ENCODE data around the gene RAB4A.

RAB4A gene

GRCh38 chr1:229263254-229263653 lies 7.7 kb upstream of the RAB4A start:
- H3K4me3 ChIP-seq (ENCODE audit: low read length) = no peak overlapping the region
- H3K4me1 ChIP-seq (ENCODE audit: control insufficient read depth, insufficient read depth, low read length) = no peaks in the 10 kb centered on the region
- H3K9me3 ChIP-seq (ENCODE audit: control insufficient read depth, low read length) = no peaks in the 10 kb centered on the region
- H3K9ac ChIP-seq (ENCODE audit: low read length) = no peak overlapping the region
- no peaks in the 10 kb centered on the region for H3K27me3 ChIP-seq (ENCODE audit: control insufficient read depth, insufficient read depth, low read length)
- H3K36me3 ChIP-seq (ENCODE audit: control insufficient read depth, insufficient read depth, low read length) = no peaks in the 10 kb centered on the region

- Histone ChIP-seq H3K9me3 (ENCODE audit: control insufficient read depth, low read length) (no peaks in the 10 kb centered on the region), H3K4me1 (ENCODE audit: control insufficient read depth, insufficient read depth, low read length) (no peaks in the 10 kb centered on the region), H3K27me3 (ENCODE audit: control insufficient read depth, insufficient read depth, low read length) (no peaks in the 10 kb centered on the region), H3K36me3 (ENCODE audit: control insufficient read depth, insufficient read depth, low read length) (no peaks in the 10 kb centered on the region), H3K4me3 (ENCODE audit: low read length) (no peak overlapping the region), H3K9ac (ENCODE audit: low read length) (no peak overlapping the region)
These were observed 6.8 kb upstream of the RAB4A start for GRCh38 chr1:229264068-229264467.

GRCh38 chr1:229264487-229264886 lies 6.4 kb upstream of the RAB4A start:
- Histone ChIP-seq H3K9me3 (ENCODE audit: control insufficient read depth, low read length) (no peaks in the 10 kb centered on the region), H3K4me1 (ENCODE audit: control insufficient read depth, insufficient read depth, low read length) (no peaks in the 10 kb centered on the region), H3K36me3 (ENCODE audit: control insufficient read depth, insufficient read depth, low read length) (no peaks in the 10 kb centered on the region), H3K4me3 (ENCODE audit: low read length) (no peak overlapping the region), H3K9ac (ENCODE audit: low read length) (no peak overlapping the region), H3K27me3 (ENCODE audit: control insufficient read depth, insufficient read depth, low read length) (no peaks in the 10 kb centered on the region)

GRCh38 chr1:229266274-229266673 lies 4.6 kb upstream of the RAB4A start:
- Histone ChIP-seq H3K9ac (ENCODE audit: low read length) (no peak overlapping the region), H3K4me1 (ENCODE audit: control insufficient read depth, insufficient read depth, low read length) (peaks cover 7% of the 10 kb centered on the region), H3K9me3 (ENCODE audit: control insufficient read depth, low read length) (no peaks in the 10 kb centered on the region), H3K4me3 (ENCODE audit: low read length) (no peak overlapping the region), H3K36me3 (ENCODE audit: control insufficient read depth, insufficient read depth, low read length) (no peaks in the 10 kb centered on the region), H3K27me3 (ENCODE audit: control insufficient read depth, insufficient read depth, low read length) (no peaks in the 10 kb centered on the region)

GRCh38 chr1:229266832-229267500 lies 3.9 kb upstream of the RAB4A start:
- no peaks in the 10 kb centered on the region for H3K9me3 ChIP-seq (ENCODE audit: control insufficient read depth, low read length)
- H3K36me3 ChIP-seq (ENCODE audit: control insufficient read depth, insufficient read depth, low read length) = no peaks in the 10 kb centered on the region
- no peaks in the 10 kb centered on the region for H3K27me3 ChIP-seq (ENCODE audit: control insufficient read depth, insufficient read depth, low read length)
- H3K4me3 ChIP-seq (ENCODE audit: low read length) = no peak overlapping the region
- H3K9ac ChIP-seq (ENCODE audit: low read length) = no peak overlapping the region
- peaks cover 7% of the 10 kb centered on the region for H3K4me1 ChIP-seq (ENCODE audit: control insufficient read depth, insufficient read depth, low read length)

GRCh38 chr1:229268505-229268904 lies 2.4 kb upstream of the RAB4A start:
- no peak overlapping the region for H3K9ac ChIP-seq (ENCODE audit: low read length)
- no peaks in the 10 kb centered on the region for H3K36me3 ChIP-seq (ENCODE audit: control insufficient read depth, insufficient read depth, low read length)
- H3K4me3 ChIP-seq (ENCODE audit: low read length) = no peak overlapping the region
- no peaks in the 10 kb centered on the region for H3K9me3 ChIP-seq (ENCODE audit: control insufficient read depth, low read length)
- peaks cover 17% of the 10 kb centered on the region for H3K4me1 ChIP-seq (ENCODE audit: control insufficient read depth, insufficient read depth, low read length)
- no peaks in the 10 kb centered on the region for H3K27me3 ChIP-seq (ENCODE audit: control insufficient read depth, insufficient read depth, low read length)

- Histone ChIP-seq H3K36me3 (ENCODE audit: control insufficient read depth, insufficient read depth, low read length) (no peaks in the 10 kb centered on the region), H3K9me3 (ENCODE audit: control insufficient read depth, low read length) (no peaks in the 10 kb centered on the region), H3K4me3 (ENCODE audit: low read length) (peak overlapping the region; percentile 63), H3K9ac (ENCODE audit: low read length) (peak overlapping the region; percentile 72), H3K4me1 (ENCODE audit: control insufficient read depth, insufficient read depth, low read length) (peaks cover 25% of the 10 kb centered on the region), H3K27me3 (ENCODE audit: control insufficient read depth, insufficient read depth, low read length) (no peaks in the 10 kb centered on the region)
These were observed 693 bp downstream of the RAB4A start for GRCh38 chr1:229271448-229272159.

GRCh38 chr1:229272164-229273158 lies 1.6 kb downstream of the RAB4A start:
- Histone ChIP-seq H3K27me3 (ENCODE audit: control insufficient read depth, insufficient read depth, low read length) (no peaks in the 10 kb centered on the region), H3K9ac (ENCODE audit: low read length) (peak overlapping the region; percentile 72), H3K36me3 (ENCODE audit: control insufficient read depth, insufficient read depth, low read length) (no peaks in the 10 kb centered on the region), H3K4me3 (ENCODE audit: low read length) (peak overlapping the region; percentile 63), H3K4me1 (ENCODE audit: control insufficient read depth, insufficient read depth, low read length) (peaks cover 25% of the 10 kb centered on the region), H3K9me3 (ENCODE audit: control insufficient read depth, low read length) (no peaks in the 10 kb centered on the region)

GRCh38 chr1:229273507-229274232 lies 2.8 kb downstream of the RAB4A start:
- no peak overlapping the region for H3K4me3 ChIP-seq (ENCODE audit: low read length)
- H3K27me3 ChIP-seq (ENCODE audit: control insufficient read depth, insufficient read depth, low read length) = no peaks in the 10 kb centered on the region
- no peaks in the 10 kb centered on the region for H3K36me3 ChIP-seq (ENCODE audit: control insufficient read depth, insufficient read depth, low read length)
- H3K9me3 ChIP-seq (ENCODE audit: control insufficient read depth, low read length) = no peaks in the 10 kb centered on the region
- peaks cover 25% of the 10 kb centered on the region for H3K4me1 ChIP-seq (ENCODE audit: control insufficient read depth, insufficient read depth, low read length)
- H3K9ac ChIP-seq (ENCODE audit: low read length) = no peak overlapping the region

- Histone ChIP-seq H3K9me3 (ENCODE audit: control insufficient read depth, low read length) (no peaks in the 10 kb centered on the region), H3K27me3 (ENCODE audit: control insufficient read depth, insufficient read depth, low read length) (no peaks in the 10 kb centered on the region), H3K36me3 (ENCODE audit: control insufficient read depth, insufficient read depth, low read length) (no peaks in the 10 kb centered on the region), H3K9ac (ENCODE audit: low read length) (no peak overlapping the region), H3K4me3 (ENCODE audit: low read length) (no peak overlapping the region), H3K4me1 (ENCODE audit: control insufficient read depth, insufficient read depth, low read length) (peaks cover 29% of the 10 kb centered on the region)
These were observed 4.1 kb downstream of the RAB4A start for GRCh38 chr1:229275005-229275404.

- Histone ChIP-seq H3K4me3 (ENCODE audit: low read length) (no peak overlapping the region), H3K27me3 (ENCODE audit: control insufficient read depth, insufficient read depth, low read length) (no peaks in the 10 kb centered on the region), H3K4me1 (ENCODE audit: control insufficient read depth, insufficient read depth, low read length) (peaks cover 21% of the 10 kb centered on the region), H3K9ac (ENCODE audit: low read length) (no peak overlapping the region), H3K36me3 (ENCODE audit: control insufficient read depth, insufficient read depth, low read length) (no peaks in the 10 kb centered on the region), H3K9me3 (ENCODE audit: control insufficient read depth, low read length) (no peaks in the 10 kb centered on the region)
These were observed 7.3 kb downstream of the RAB4A start for GRCh38 chr1:229278120-229278741.
